Measurements from ENCODE around the gene NHS. TPM values are rescaled to one million over a fixed set of nuclear protein-coding genes. Genes with fewer than 3 reads are reported as not detected.

Gene NHS
- total RNA-seq, 4 donors from 2014 or later: 0.88 to 9.1 (median 2.5) TPM

GRCh38 chrX:17563076-17563475 lies 188.1 kb downstream of the NHS start:
- no peak overlapping the region for H3K4me3 ChIP-seq
- H3K27me3 ChIP-seq: no peaks in the 10 kb centered on the region
- no peak for DNase-seq
- H3K27ac ChIP-seq: no peak overlapping the region
- TF ChIP-seq POLR2A (IDR thresholded peaks at IDR 0.05) (no peak), CTCF (IDR thresholded peaks at IDR 0.05) (no peak)
- no peaks in the 10 kb centered on the region for H3K36me3 ChIP-seq
- no peaks in the 10 kb centered on the region for H3K4me1 ChIP-seq
- H3K9me3 ChIP-seq: no peaks in the 10 kb centered on the region

GRCh38 chrX:17563515-17563914 lies 188.5 kb downstream of the NHS start:
- Histone ChIP-seq H3K9me3 (no peaks in the 10 kb centered on the region), H3K4me1 (no peaks in the 10 kb centered on the region), H3K4me3 (no peak overlapping the region), H3K27ac (no peak overlapping the region), H3K27me3 (no peaks in the 10 kb centered on the region), H3K36me3 (no peaks in the 10 kb centered on the region)
- TF ChIP-seq POLR2A (IDR thresholded peaks at IDR 0.05) (no peak), CTCF (IDR thresholded peaks at IDR 0.05) (no peak)
- no peak for DNase-seq

GRCh38 chrX:17564689-17565409 lies 189.8 kb downstream of the NHS start:
- no peaks in the 10 kb centered on the region for H3K27me3 ChIP-seq
- H3K27ac ChIP-seq: no peak overlapping the region
- no peaks in the 10 kb centered on the region for H3K4me1 ChIP-seq
- no peaks in the 10 kb centered on the region for H3K9me3 ChIP-seq
- H3K4me3 ChIP-seq: no peak overlapping the region
- no peak for TF ChIP-seq CTCF (IDR thresholded peaks at IDR 0.05)
- TF ChIP-seq POLR2A (IDR thresholded peaks at IDR 0.05): no peak
- H3K36me3 ChIP-seq: no peaks in the 10 kb centered on the region
- DNase-seq: no peak

- peak overlapping the region in 1 of 4 donors; percentile 50 for H3K27ac ChIP-seq
- TF ChIP-seq POLR2A (IDR thresholded peaks at IDR 0.05): no peak
- TF ChIP-seq CTCF (IDR thresholded peaks at IDR 0.05): no peak
- no peak for DNase-seq
Observed at GRCh38 chrX:17566740-17567139, 191.7 kb downstream of the NHS start.

GRCh38 chrX:17567187-17567586 lies 192.2 kb downstream of the NHS start:
- Histone ChIP-seq H3K4me1 (no peaks in the 10 kb centered on the region), H3K9me3 (no peaks in the 10 kb centered on the region), H3K36me3 (no peaks in the 10 kb centered on the region), H3K27ac (peak overlapping the region in 1 of 4 donors; percentile 50), H3K27me3 (no peaks in the 10 kb centered on the region), H3K4me3 (no peak overlapping the region)
- TF ChIP-seq POLR2A (IDR thresholded peaks at IDR 0.05): no peak
- TF ChIP-seq CTCF (IDR thresholded peaks at IDR 0.05): no peak
- no peak for DNase-seq

More at GRCh38 chrX:17566740-17567139, 191.7 kb downstream of the NHS start:
- Histone ChIP-seq H3K9me3 (no peaks in the 10 kb centered on the region), H3K36me3 (no peaks in the 10 kb centered on the region), H3K27me3 (no peaks in the 10 kb centered on the region), H3K4me1 (no peaks in the 10 kb centered on the region), H3K4me3 (no peak overlapping the region)
